HepG2 (cell line): Measurements from ENCODE around the gene YTHDF1. TPM values are rescaled to one million over a fixed set of nuclear protein-coding genes. Genes with fewer than 3 reads are reported as not detected.

Source experiments
- ARNT2 ChIP-seq: sonication (generic); formaldehyde crosslinking; IDR thresholded peaks from 2 replicates; pipeline ENCODE4 v1.8.0; 2022; ENCODE audit warnings: mild to moderate bottlenecking, low read depth, missing genetic modification reagents, moderate library complexity
- DMTF1 ChIP-seq: sonication (generic); formaldehyde crosslinking; IDR thresholded peaks from 2 replicates; pipeline ENCODE4 v1.4.0; 2020; ENCODE audit warnings: mild to moderate bottlenecking, missing genetic modification reagents
- DPF2 ChIP-seq: sonication (generic); formaldehyde crosslinking; IDR thresholded peaks from 2 replicates; pipeline ENCODE4 v1.4.0; 2020; ENCODE audit warnings: mild to moderate bottlenecking, low read depth, missing genetic modification reagents, borderline replicate concordance
- ETV5 ChIP-seq: IDR thresholded peaks from 2 replicates; pipeline ENCODE4 v1.6.1; 2018; ENCODE audit warnings: missing biosample characterization, missing genetic modification reagents, inconsistent platforms, borderline replicate concordance
- EZH2 ChIP-seq: conservative IDR thresholded peaks from 2 replicates; pipeline ENCODE4 v1.6.1; 2012; ENCODE audit warnings: mild to moderate bottlenecking, low read depth, low read length, moderate library complexity
- FLYWCH1 ChIP-seq: sonication (generic); formaldehyde crosslinking; IDR thresholded peaks from 2 replicates; pipeline ENCODE4 v1.8.1; 2023; ENCODE audit warnings: mild to moderate bottlenecking, missing genetic modification reagents
- GLI4 ChIP-seq: sonication (generic); formaldehyde crosslinking; IDR thresholded peaks from 2 replicates; pipeline ENCODE4 v1.5.1; 2020; ENCODE audit warnings: missing genetic modification reagents, mild to moderate bottlenecking, moderate library complexity, borderline replicate concordance
- HMGXB4 ChIP-seq, 2 experiments: sonication (generic) in 1 of 2; formaldehyde crosslinking in 1 of 2; IDR thresholded peaks; 2 replicates each; pipeline versions ENCODE4 v1.4.0 to v1.6.1; 2018 to 2020; ENCODE audit warnings: missing genetic modification reagents in 2 of 2, borderline replicate concordance in 1 of 2, low read depth in 1 of 2, mild to moderate bottlenecking in 1 of 2, missing biosample characterization in 1 of 2
- MEIS1 ChIP-seq: sonication (generic); formaldehyde crosslinking; IDR thresholded peaks from 2 replicates; pipeline ENCODE4 v1.9.0; 2021; ENCODE audit warnings: mild to moderate bottlenecking, missing genetic modification reagents, moderate library complexity, borderline replicate concordance
- MYC ChIP-seq: sonication (generic); formaldehyde crosslinking; IDR thresholded peaks from 2 replicates; pipeline ENCODE4 v1.9.0; 2021; ENCODE audit warnings: missing genetic modification reagents, borderline replicate concordance
- NAIF1 ChIP-seq: sonication (generic); formaldehyde crosslinking; IDR thresholded peaks from 2 replicates; pipeline ENCODE4 v1.5.0; 2020; ENCODE audit warnings: mild to moderate bottlenecking, missing genetic modification reagents, borderline replicate concordance
- PRDM4 ChIP-seq: sonication (generic); formaldehyde crosslinking; IDR thresholded peaks from 2 replicates; pipeline ENCODE4 v1.9.0; 2021; ENCODE audit warnings: missing genetic modification reagents, borderline replicate concordance
- RXRA ChIP-seq: sonication (generic); formaldehyde crosslinking; IDR thresholded peaks from 2 replicates; pipeline ENCODE4 v1.5.1; 2020; ENCODE audit warnings: missing genetic modification reagents
- ZFP36 ChIP-seq: fragments of 150-350 bp; IDR thresholded peaks from 2 replicates; pipeline ENCODE4 v1.6.1; 2018; ENCODE audit warnings: borderline replicate concordance, low read length, low read depth; ENCODE audit not compliant: partially characterized antibody
- ZFYVE20 ChIP-seq: sonication (generic); formaldehyde crosslinking; IDR thresholded peaks from 2 replicates; pipeline ENCODE4 v1.8.0; 2023; ENCODE audit warnings: low read depth, mild to moderate bottlenecking, moderate library complexity, missing genetic modification reagents, borderline replicate concordance
- ZMYM3 ChIP-seq: sonication (generic); formaldehyde crosslinking; IDR thresholded peaks from 2 replicates; pipeline ENCODE4 v1.5.1; 2020; ENCODE audit warnings: mild to moderate bottlenecking, missing genetic modification reagents
- ZNF276 ChIP-seq: sonication (generic); formaldehyde crosslinking; IDR thresholded peaks from 2 replicates; pipeline ENCODE4 v1.4.0; 2020; ENCODE audit warnings: mild to moderate bottlenecking, low read depth, missing genetic modification reagents
- ZNF44 ChIP-seq: sonication (generic); formaldehyde crosslinking; IDR thresholded peaks from 2 replicates; pipeline ENCODE4 v1.5.1; 2020; ENCODE audit warnings: mild to moderate bottlenecking, missing genetic modification reagents
- ZSCAN30 ChIP-seq: sonication (generic); formaldehyde crosslinking; IDR thresholded peaks from 2 replicates; pipeline ENCODE4 v1.5.0; 2020; ENCODE audit warnings: mild to moderate bottlenecking, missing genetic modification reagents
- polyA plus RNA-seq, 8 experiments: library from polyadenylated mRNA; depleted of rRNA in 3 of 8; stranded (reverse) in 7 of 8; unstranded in 1 of 8; fragments of >200 nt; fragmentation: Illumina TruSeq in 4 of 8; extraction: Trizol in 4 of 8; gene quantifications; 2 replicates each; pipeline versions ENCODE4 v1.2.1 to v1.2.3, GENCODE V29; 2011 to 2016; ENCODE audit warnings: low read depth in 4 of 8, missing spikeins in 1 of 8, mixed read lengths in 1 of 8; ENCODE audit not compliant: insufficient read depth in 1 of 8
- total RNA-seq, 5 experiments: library from RNA; depleted of rRNA; stranded (reverse); fragments of >200 nt; fragmentation: Illumina TruSeq; extraction: Trizol; gene quantifications; 2 replicates each; pipeline ENCODE4 v1.2.3, GENCODE V29; 2016; ENCODE audit warnings: low read depth in 1 of 5

YTHDF1 gene
- total and polyA plus RNA-seq, 2 of the 13 experiments (the other 11 are each of a cell fraction or from before 2014, with no cell fraction given) = 34.5 to 37.7 TPM

GRCh38 chr20:63183422-63184146 lies 32.3 kb downstream of the YTHDF1 start (continued):
- TF ChIP-seq ZNF276 (CRISPR knock-in tag) (0 out of 2 replicates have a peak, but pooled peaks have one; percentile 71), HMGXB4 (CRISPR knock-in tag; IDR thresholded peaks at IDR 0.05; ENCODE audit: borderline replicate concordance in 1 of 2, low read depth in 1 of 2) (0 out of 4 replicates have a peak, but pooled peaks have one; percentile 34 to 43), ZNF44 (CRISPR knock-in tag) (no peak), ZFP36 (no peak), RXRA (CRISPR knock-in tag) (0 out of 2 replicates have a peak, but pooled peaks have one; percentile 16), FLYWCH1 (CRISPR knock-in tag) (no peak), PRDM4 (CRISPR knock-in tag) (peak; percentile 46; the same call in 1 of the 2 replicates), MYC (0 out of 2 replicates have a peak, but pooled peaks have one; percentile 41), GLI4 (CRISPR knock-in tag) (no peak), ZSCAN30 (CRISPR knock-in tag) (no peak), ETV5 (CRISPR knock-in tag) (no peak), NAIF1 (CRISPR knock-in tag) (no peak), MEIS1 (CRISPR knock-in tag) (peak; percentile 25; the same call in 1 of the 2 replicates), ARNT2 (CRISPR knock-in tag) (no peak; the same call in 1 of the 2 replicates), DPF2 (CRISPR knock-in tag) (no peak), EZH2 (no peak), DMTF1 (CRISPR knock-in tag) (no peak), ZFYVE20 (CRISPR knock-in tag) (no peak), ZMYM3 (CRISPR knock-in tag) (no peak)
